ENCODE measurements around the gene TMEM273. TPM values are rescaled to one million over a fixed set of nuclear protein-coding genes. Genes with fewer than 3 reads are reported as not detected.

The TMEM273 gene
- total RNA-seq, 4 donors from 2014 or later: 0.76 to 20.6 (median 7.1) TPM

DNA sequence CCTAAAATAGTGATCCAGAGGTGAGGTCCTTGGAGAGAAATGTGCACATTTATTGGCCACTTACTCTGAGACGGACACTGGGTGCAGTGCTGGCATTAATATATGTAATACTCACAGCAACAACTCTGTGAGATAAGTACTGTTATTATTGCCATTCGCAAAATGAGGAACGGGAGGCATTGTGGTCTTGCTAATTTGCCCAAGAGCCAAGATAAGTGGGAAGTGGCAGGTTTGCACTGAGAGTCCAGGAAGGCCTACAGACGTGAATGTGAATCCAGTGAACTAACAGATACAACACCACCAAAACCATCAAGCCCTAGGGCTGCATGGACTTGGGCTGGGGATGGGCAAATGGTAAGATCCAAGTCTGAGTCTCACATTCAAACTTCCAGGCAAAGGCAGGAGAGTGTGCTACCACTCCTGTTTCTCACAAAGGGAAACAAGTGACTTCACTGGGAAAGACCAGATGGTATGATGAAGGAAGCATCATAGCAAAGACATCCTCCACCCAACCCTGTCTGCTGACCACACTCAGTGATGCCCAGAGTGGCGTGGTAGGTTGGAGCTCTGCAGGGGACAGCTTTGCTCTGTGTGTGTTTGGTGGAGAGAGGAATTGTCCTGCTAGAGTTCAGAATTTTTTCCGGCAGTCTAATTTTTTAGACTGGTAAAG is 19.2 kb downstream of the TMEM273 start:
- H3K4me3 ChIP-seq: no peak overlapping the region
- H3K36me3 ChIP-seq: peaks cover 0 to 17% (median 0%) of the 10 kb centered on the region in 3 donors
- H3K27me3 ChIP-seq: no peaks in the 10 kb centered on the region
- no peak for TF ChIP-seq POLR2A (IDR thresholded peaks at IDR 0.05)
- TF ChIP-seq, protein P1, sequence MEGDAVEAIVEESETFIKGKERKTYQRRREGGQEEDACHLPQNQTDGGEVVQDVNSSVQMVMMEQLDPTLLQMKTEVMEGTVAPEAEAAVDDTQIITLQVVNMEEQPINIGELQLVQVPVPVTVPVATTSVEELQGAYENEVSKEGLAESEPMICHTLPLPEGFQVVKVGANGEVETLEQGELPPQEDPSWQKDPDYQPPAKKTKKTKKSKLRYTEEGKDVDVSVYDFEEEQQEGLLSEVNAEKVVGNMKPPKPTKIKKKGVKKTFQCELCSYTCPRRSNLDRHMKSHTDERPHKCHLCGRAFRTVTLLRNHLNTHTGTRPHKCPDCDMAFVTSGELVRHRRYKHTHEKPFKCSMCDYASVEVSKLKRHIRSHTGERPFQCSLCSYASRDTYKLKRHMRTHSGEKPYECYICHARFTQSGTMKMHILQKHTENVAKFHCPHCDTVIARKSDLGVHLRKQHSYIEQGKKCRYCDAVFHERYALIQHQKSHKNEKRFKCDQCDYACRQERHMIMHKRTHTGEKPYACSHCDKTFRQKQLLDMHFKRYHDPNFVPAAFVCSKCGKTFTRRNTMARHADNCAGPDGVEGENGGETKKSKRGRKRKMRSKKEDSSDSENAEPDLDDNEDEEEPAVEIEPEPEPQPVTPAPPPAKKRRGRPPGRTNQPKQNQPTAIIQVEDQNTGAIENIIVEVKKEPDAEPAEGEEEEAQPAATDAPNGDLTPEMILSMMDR (IDR thresholded peaks at IDR 0.05): no peak
- DNase-seq: no peak
- no peaks in the 10 kb centered on the region for H3K9me3 ChIP-seq
- peaks cover 0 to 18% (median 0%) of the 10 kb centered on the region in 3 donors for H3K4me1 ChIP-seq
- intact Hi-C loops (cut with DNase I): loop anchor here (5.0 to 10.0 kb wide), 2 partner anchors 192 to 504 kb away; no protein-coding TSS in a partner anchor
- no peak overlapping the region for H3K27ac ChIP-seq
- WGBS, 2 donors: 69 to 82% methylated on average over 6 of the region's 6 CpGs

DNA sequence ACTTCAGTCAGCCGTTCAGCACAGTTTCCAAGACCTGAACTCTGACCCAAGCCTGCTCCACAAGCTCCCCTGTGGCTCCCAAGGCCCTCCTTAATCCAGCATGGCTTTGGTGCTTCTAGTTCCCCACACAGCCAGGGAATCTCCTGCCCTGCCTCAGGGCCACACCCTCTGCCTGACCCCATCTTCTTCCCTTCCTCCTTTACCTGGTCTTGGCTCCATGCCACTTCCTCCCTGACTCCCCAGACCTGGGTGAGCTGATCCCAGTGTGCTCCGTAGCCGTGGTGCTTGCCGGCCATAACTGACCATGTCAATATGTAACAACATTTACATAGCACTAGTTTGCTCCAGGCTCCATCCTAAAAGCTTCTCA is 20.0 kb downstream of the TMEM273 start:
- intact Hi-C loops (cut with DNase I): loop anchor here (5.0 to 10.0 kb wide), 2 partner anchors 191 to 503 kb away; no protein-coding TSS in a partner anchor
- DNase-seq: no peak

DNA sequence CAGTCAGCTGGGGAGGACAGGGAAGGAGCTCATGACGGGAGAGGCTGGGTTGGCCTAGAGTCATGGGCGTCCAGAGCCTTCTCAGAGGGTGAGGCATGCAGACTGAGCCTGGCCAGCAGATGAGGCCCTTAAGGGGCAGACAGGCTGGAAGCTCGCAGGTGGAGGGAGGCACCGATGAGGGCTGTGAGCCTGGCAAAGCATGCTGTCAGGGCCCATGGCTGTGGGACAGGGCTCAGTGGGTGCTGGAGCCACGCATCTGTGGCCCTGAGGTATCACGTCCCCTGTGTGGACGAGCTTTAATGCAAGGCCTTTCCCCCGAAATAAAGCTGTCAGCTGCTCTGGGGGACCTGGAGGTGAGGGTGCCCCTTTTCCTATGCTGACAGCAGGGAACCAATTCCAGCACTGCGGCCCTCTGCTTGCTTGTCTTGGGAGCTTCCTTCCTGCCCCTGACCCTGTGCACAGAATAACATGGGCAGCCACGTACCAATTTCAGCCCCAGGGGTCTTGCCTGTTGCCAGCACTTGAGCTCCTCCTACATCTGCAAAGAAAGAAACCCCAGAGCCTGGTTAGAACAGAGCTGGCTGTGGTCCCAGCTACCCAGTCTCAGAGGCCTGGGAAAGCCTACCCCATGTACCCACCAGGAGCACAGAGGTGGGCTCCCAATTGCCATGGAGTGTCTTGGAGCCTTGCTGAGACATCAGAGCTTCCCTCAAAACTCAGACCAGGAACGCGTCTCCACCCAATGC is 20.6 kb downstream of the TMEM273 start:
- H3K4me1 ChIP-seq: peaks cover 0 to 14% (median 0%) of the 10 kb centered on the region in 3 donors
- no peak for TF ChIP-seq POLR2A (IDR thresholded peaks at IDR 0.05)
- TF ChIP-seq, protein P1 (IDR thresholded peaks at IDR 0.05): no peak
- no peaks in the 10 kb centered on the region for H3K9me3 ChIP-seq
- 82 to 87% methylated on average over 3 to 10 of the region's 12 CpGs for WGBS, 2 donors
- H3K27me3 ChIP-seq: no peaks in the 10 kb centered on the region
- DNase-seq: no peak
- peaks cover 0 to 17% (median 0%) of the 10 kb centered on the region in 3 donors for H3K36me3 ChIP-seq
- no peak overlapping the region for H3K27ac ChIP-seq
- intact Hi-C loops (cut with DNase I): loop anchor here (5.0 to 10.0 kb wide), 2 partner anchors 190 to 503 kb away; no protein-coding TSS in a partner anchor
- no peak overlapping the region for H3K4me3 ChIP-seq

More for the DNA sequence above, 20.0 kb downstream of the TMEM273 start:
- H3K9me3 ChIP-seq: no peaks in the 10 kb centered on the region
- 75 to 84% methylated on average over 4 of the region's 4 CpGs for WGBS, 2 donors
- H3K4me1 ChIP-seq: peaks cover 0 to 18% (median 0%) of the 10 kb centered on the region in 3 donors
- H3K36me3 ChIP-seq: peaks cover 0 to 17% (median 0%) of the 10 kb centered on the region in 3 donors
- TF ChIP-seq, protein P1 (IDR thresholded peaks at IDR 0.05): no peak
- no peak for TF ChIP-seq POLR2A (IDR thresholded peaks at IDR 0.05)
- no peak overlapping the region for H3K4me3 ChIP-seq
- no peak overlapping the region for H3K27ac ChIP-seq
- no peaks in the 10 kb centered on the region for H3K27me3 ChIP-seq

DNA sequence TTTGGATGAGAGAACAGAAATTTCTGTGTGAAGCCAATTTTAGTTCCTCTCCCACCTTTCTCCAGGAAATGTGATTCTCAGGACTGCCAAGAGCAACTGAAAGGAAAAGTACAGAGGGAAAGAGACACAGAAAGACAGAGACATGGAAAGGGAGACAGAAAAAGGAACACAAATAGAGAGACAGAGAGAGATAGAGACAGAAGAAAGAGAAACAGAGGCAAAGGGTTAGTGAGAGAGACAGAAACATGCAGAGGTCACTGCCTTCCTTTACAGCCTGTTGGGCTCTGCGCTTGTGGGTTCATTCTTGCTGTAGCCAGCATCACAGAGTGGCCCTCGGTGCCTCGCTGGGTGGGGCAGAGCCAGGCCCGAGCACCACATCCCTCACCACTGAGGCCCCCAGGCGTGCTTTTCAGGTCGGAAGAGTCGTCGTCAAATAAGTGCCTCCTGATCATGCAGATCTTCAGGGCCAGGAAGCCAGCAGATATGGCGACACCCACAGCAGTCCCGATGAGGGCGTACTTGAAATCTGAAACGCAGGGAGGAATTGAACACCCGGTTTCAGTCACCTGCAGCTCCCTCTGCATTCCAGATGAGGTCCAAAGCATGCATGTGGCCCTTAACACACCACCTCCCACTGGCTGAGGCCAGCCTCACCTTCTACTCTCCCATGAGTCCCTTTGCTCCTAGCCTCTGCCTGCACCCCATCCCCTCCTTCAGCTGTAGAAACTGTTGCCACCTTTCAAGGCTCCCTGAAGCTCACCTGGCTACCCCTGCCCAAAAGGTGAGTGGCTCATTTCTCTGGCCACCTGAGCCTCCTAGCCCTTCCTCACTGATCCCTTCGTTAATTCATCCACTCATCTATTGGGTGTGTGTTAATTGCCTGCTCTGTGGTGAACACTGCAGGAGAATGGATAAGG is 21.4 kb downstream of the TMEM273 start:
- Histone ChIP-seq H3K27ac (no peak overlapping the region), H3K4me1 (peaks cover 0 to 8% (median 0%) of the 10 kb centered on the region in 3 donors), H3K27me3 (no peaks in the 10 kb centered on the region), H3K9me3 (no peaks in the 10 kb centered on the region), H3K36me3 (peaks cover 0 to 17% (median 0%) of the 10 kb centered on the region in 3 donors), H3K4me3 (no peak overlapping the region)
- 85 to 88% methylated on average over 10 to 12 of the region's 14 CpGs for WGBS, 2 donors
- no peak for DNase-seq
- TF ChIP-seq, protein P1 (IDR thresholded peaks at IDR 0.05): no peak
- no peak for TF ChIP-seq POLR2A (IDR thresholded peaks at IDR 0.05)
- intact Hi-C loops (cut with DNase I): loop anchor here (5.0 to 10.0 kb wide), 2 partner anchors 189 to 502 kb away; no protein-coding TSS in a partner anchor

All from esophagus squamous epithelium (tissue), 5 donors.